ENCODE results near the gene MYH14. TPM values are rescaled to one million over a fixed set of nuclear protein-coding genes. Genes with fewer than 3 reads are reported as not detected.

MYH14 gene
- total RNA-seq, 4 donors from 2014 or later: 110 to 329 (median 202) TPM

DNA sequence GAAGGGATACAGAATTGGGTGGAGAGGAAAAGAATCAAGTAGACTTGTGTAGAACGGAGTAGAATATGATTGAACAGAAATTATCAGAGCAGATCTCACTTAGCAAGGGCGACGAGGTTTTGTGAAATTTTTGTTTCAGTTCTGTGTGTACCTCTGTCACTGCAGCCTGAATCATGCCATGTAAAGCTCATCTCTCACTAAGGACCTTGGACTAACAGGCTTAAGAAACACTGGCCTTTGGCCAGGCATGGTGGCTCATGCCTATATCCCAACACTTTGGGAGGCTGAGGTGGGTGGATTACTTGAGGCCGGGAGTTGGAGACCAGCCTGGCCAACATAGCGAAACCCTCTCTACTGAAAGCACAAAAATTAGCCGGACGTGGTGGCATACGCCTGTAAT, 62.6 kb downstream of the MYH14 start:
- intact Hi-C loops (cut with DNase I; ENCODE audit: low total_unique reads): no loop called here
- 88 to 93% methylated on average over 8 of the region's 8 CpGs for WGBS, 2 donors
- no peak overlapping the region for H3K4me3 ChIP-seq (ENCODE audit: low read depth, poor library complexity, severe bottlenecking)
- DNase-seq (ENCODE audit: low spot score in 2 of 2): no peak
- TF ChIP-seq POLR2A (IDR thresholded peaks at IDR 0.05): no peak
- TF ChIP-seq, protein P1, sequence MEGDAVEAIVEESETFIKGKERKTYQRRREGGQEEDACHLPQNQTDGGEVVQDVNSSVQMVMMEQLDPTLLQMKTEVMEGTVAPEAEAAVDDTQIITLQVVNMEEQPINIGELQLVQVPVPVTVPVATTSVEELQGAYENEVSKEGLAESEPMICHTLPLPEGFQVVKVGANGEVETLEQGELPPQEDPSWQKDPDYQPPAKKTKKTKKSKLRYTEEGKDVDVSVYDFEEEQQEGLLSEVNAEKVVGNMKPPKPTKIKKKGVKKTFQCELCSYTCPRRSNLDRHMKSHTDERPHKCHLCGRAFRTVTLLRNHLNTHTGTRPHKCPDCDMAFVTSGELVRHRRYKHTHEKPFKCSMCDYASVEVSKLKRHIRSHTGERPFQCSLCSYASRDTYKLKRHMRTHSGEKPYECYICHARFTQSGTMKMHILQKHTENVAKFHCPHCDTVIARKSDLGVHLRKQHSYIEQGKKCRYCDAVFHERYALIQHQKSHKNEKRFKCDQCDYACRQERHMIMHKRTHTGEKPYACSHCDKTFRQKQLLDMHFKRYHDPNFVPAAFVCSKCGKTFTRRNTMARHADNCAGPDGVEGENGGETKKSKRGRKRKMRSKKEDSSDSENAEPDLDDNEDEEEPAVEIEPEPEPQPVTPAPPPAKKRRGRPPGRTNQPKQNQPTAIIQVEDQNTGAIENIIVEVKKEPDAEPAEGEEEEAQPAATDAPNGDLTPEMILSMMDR (IDR thresholded peaks at IDR 0.05): no peak

DNA sequence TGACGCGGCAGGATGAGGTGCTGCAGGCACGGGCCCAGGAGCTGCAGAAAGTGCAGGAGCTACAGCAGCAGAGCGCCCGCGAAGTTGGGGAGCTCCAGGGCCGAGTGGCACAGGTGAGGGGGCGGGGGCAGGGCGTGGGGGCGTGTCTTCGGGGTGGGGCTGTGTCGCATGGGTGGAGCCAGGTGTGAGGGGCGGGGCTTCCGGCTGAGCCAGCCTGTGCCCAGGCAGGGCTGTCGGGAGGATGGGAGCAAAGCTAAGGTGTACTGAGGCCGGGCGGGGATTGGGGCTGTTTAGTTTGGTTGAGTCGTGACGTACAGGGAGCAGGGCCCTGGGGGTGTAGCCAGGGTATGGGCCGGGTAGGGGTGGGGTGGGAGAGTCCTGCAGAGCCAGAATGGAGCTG, 63.5 kb downstream of the MYH14 start:
- intact Hi-C loops (cut with DNase I; ENCODE audit: low total_unique reads): no loop called here
- H3K4me3 ChIP-seq (ENCODE audit: low read depth, poor library complexity, severe bottlenecking): no peak overlapping the region
- 12 to 16% methylated on average over 20 of the region's 20 CpGs for WGBS, 2 donors
- no peak for DNase-seq (ENCODE audit: low spot score in 2 of 2)
- TF ChIP-seq POLR2A (IDR thresholded peaks at IDR 0.05): no peak
- TF ChIP-seq, protein P1 (IDR thresholded peaks at IDR 0.05): no peak

DNA sequence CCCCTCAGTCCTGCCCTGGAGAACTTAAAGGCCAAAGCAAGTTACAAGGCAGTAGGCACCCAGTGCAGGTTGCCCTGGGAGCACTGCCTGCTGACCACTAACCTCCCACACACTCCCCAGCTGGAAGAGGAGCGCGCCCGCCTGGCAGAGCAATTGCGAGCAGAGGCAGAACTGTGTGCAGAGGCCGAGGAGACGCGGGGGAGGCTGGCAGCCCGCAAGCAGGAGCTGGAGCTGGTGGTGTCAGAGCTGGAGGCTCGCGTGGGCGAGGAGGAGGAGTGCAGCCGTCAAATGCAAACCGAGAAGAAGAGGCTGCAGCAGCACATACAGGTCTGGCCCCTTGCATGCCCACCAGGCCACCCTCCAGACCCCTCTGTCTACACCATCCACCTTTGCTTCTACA, 64.6 kb downstream of the MYH14 start:
- intact Hi-C loops (cut with DNase I; ENCODE audit: low total_unique reads): no loop called here

DNA sequence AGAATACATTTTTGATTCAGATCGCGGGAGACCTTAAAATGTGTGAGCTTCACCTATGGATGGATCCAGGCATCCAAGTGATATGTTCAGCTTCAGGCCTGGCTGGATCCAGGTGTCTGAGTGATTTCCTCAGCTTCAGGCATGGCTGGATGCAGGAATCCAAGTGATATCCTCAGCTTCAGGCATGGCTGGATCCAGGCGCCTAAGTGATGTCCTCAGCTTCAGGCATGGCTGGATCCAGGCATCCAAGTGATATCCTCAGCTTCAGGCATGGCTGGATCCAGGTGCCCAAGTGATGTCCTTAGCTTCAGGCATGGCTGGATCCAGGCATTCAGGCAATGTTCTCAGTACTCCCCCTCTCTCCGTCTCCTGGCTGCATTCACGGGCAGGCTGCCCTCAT, 65.1 kb downstream of the MYH14 start:
- intact Hi-C loops (cut with DNase I; ENCODE audit: low total_unique reads): no loop called here
- TF ChIP-seq, protein P1 (IDR thresholded peaks at IDR 0.05): no peak
- TF ChIP-seq POLR2A (IDR thresholded peaks at IDR 0.05): no peak
- DNase-seq (ENCODE audit: low spot score in 2 of 2): no peak
- 90% methylated on average over 5 of the region's 5 CpGs for WGBS, 2 donors
- no peak overlapping the region for H3K4me3 ChIP-seq (ENCODE audit: low read depth, poor library complexity, severe bottlenecking)

More for the DNA sequence above, 64.6 kb downstream of the MYH14 start:
- no peak for DNase-seq (ENCODE audit: low spot score in 2 of 2)
- 82 to 83% methylated on average over 13 of the region's 13 CpGs for WGBS, 2 donors
- no peak for TF ChIP-seq POLR2A (IDR thresholded peaks at IDR 0.05)
- TF ChIP-seq, protein P1 (IDR thresholded peaks at IDR 0.05): no peak
- no peak overlapping the region for H3K4me3 ChIP-seq (ENCODE audit: low read depth, poor library complexity, severe bottlenecking)

GRCh38 chr19:50269653-50270052, 66.2 kb downstream of the MYH14 start:
- no peak overlapping the region for H3K4me3 ChIP-seq (ENCODE audit: low read depth, poor library complexity, severe bottlenecking)
- no peak for DNase-seq (ENCODE audit: low spot score in 2 of 2)
- no peak for TF ChIP-seq POLR2A (IDR thresholded peaks at IDR 0.05)
- TF ChIP-seq, protein P1 (IDR thresholded peaks at IDR 0.05): no peak
- 79 to 85% methylated on average over 2 of the region's 2 CpGs for WGBS, 2 donors
- intact Hi-C loops (cut with DNase I; ENCODE audit: low total_unique reads): no loop called here

DNA sequence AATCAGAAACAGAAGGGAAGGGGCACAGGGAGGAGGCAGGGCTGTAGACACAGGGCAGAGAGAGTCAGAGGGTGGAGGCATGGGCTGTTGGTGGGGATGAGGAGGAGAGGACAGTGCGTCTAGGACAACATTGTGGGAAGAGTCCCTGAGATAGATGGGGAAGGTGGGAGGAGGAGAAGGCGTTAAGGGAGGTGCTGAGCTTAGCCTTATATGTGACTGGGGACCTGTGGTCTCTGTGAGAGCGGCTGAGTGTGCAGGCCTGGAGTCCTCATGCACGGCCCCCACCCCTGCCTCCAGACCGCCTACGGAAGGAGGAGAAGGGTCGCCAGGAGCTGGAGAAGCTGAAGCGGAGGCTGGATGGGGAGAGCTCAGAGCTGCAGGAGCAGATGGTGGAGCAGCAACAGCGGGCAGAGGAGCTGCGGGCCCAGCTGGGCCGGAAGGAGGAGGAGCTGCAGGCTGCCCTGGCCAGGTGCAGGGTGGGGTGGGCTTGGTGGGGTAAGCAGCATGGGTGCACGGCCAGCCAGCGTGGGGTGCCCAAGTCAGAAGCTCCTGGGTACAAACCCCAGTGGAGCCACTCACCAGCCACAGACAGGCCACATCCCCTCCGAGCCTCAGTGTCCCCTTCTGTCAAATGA, 69.0 kb downstream of the MYH14 start:
- 77 to 85% methylated on average over 14 of the region's 14 CpGs for WGBS, 2 donors
- no peak overlapping the region for H3K4me3 ChIP-seq (ENCODE audit: low read depth, poor library complexity, severe bottlenecking)
- intact Hi-C loops (cut with DNase I; ENCODE audit: low total_unique reads): no loop called here
- no peak for DNase-seq (ENCODE audit: low spot score in 2 of 2)
- TF ChIP-seq, protein P1 (IDR thresholded peaks at IDR 0.05): no peak
- TF ChIP-seq POLR2A (IDR thresholded peaks at IDR 0.05): no peak
